Measurements from ENCODE around the gene NAALADL2.
"Not testable (repeated sequence)": the region's sequence is repeated elsewhere in the genome, so short reads cannot be mapped to it uniquely, and the experiment has no call there.

The NAALADL2 gene

GRCh38 chr3:175325440-175325839 is 466.3 kb downstream of the NAALADL2 start:
- DNase-seq = no peak

- DNase-seq = no peak
Observed at GRCh38 chr3:175326041-175326440, 466.9 kb downstream of the NAALADL2 start.

- DNase-seq = no peak
Observed at GRCh38 chr3:175329373-175329772, 470.2 kb downstream of the NAALADL2 start.

GRCh38 chr3:175335229-175335628 is 476.1 kb downstream of the NAALADL2 start:
- peak in 2 of 3 experiments; percentile 38 to 69 for DNase-seq

- peak in 2 of 3 experiments; percentile 48 to 74 for DNase-seq
Observed at GRCh38 chr3:175336406-175337133, 477.4 kb downstream of the NAALADL2 start.

- no peak for DNase-seq
Observed at GRCh38 chr3:175337631-175338030, 478.5 kb downstream of the NAALADL2 start.

- no peak for DNase-seq
Observed at GRCh38 chr3:175338775-175339535, 479.8 kb downstream of the NAALADL2 start.

GRCh38 chr3:175340338-175341015 is 481.3 kb downstream of the NAALADL2 start:
- DNase-seq = no peak

- DNase-seq = no peak
Observed at GRCh38 chr3:175342196-175342595, 483.1 kb downstream of the NAALADL2 start.

GRCh38 chr3:175343946-175344345 is 484.8 kb downstream of the NAALADL2 start:
- DNase-seq = no peak

GRCh38 chr3:175346573-175347356 is 487.6 kb downstream of the NAALADL2 start:
- no peak for DNase-seq

GRCh38 chr3:175349168-175349567 is 490.0 kb downstream of the NAALADL2 start:
- no peak for DNase-seq

GRCh38 chr3:175355801-175356335 is 496.7 kb downstream of the NAALADL2 start:
- DNase-seq = no peak

GRCh38 chr3:175356899-175357324 is 497.8 kb downstream of the NAALADL2 start:
- DNase-seq = no peak

GRCh38 chr3:175357758-175358157 is 498.6 kb downstream of the NAALADL2 start:
- DNase-seq = no peak

- no peak for DNase-seq
Observed at GRCh38 chr3:175358935-175359334, 499.8 kb downstream of the NAALADL2 start.

- DNase-seq = not testable (repeated sequence)
Observed at GRCh38 chr3:175370426-175370825, 511.3 kb downstream of the NAALADL2 start.

GRCh38 chr3:175371187-175371586 is 512.1 kb downstream of the NAALADL2 start:
- not testable (repeated sequence) for DNase-seq

GRCh38 chr3:175374705-175375104 is 515.6 kb downstream of the NAALADL2 start:
- DNase-seq = no peak

GRCh38 chr3:175378348-175378747 is 519.2 kb downstream of the NAALADL2 start:
- no peak for DNase-seq

GRCh38 chr3:175381685-175382084 is 522.6 kb downstream of the NAALADL2 start:
- no peak for DNase-seq

- no peak for DNase-seq
Observed at GRCh38 chr3:175383371-175383770, 524.2 kb downstream of the NAALADL2 start.

Measured in NCI-H1417 (cell line).